ENCODE data around the gene DNAH11. TPM values are rescaled to one million over a fixed set of nuclear protein-coding genes. Genes with fewer than 3 reads are reported as not detected.

The DNAH11 gene
- 0.04 TPM in 1 of 2 replicates, not detected in the other for total RNA-seq (2011; cell fraction: chromatin; rRNA removed; ENCODE audit: low replicate concordance)
- not detected in 2 replicates for total RNA-seq (2011; cell fraction: nucleolus; rRNA removed)
- total RNA-seq (2011; cell fraction: nucleoplasm; rRNA removed), result not detected in 2 replicates
- total RNA-seq (2014; rRNA removed), result not detected in 2 replicates
- total RNA-seq (2014; rRNA removed; fragmentation: Illumina TruSeq; extraction: Trizol), result not detected in 2 replicates
- total RNA-seq (2015; rRNA removed; fragmentation: Illumina TruSeq; extraction: Trizol), result under 0.01 and 0.15 TPM in 2 replicates
- total RNA-seq (2021), result 0.02 TPM in 1 of 2 replicates, not detected in the other
- under 0.01 TPM in 1 of 2 replicates, not detected in the other for polyA plus RNA-seq (2011; rRNA removed)
- not detected in 2 replicates for polyA plus RNA-seq (2011; cell fraction: cytosol; rRNA removed)
- 0.01 TPM in 1 of 2 replicates, not detected in the other for polyA plus RNA-seq (2011; cell fraction: nucleus; rRNA removed)
- polyA plus RNA-seq (2012), result 0.21 TPM in 1 of 2 replicates, not detected in the other
- not detected in 2 replicates for polyA plus RNA-seq (2014; fragmentation: Illumina TruSeq; extraction: Trizol)
- polyA plus RNA-seq (2014; fragmentation: Nextera tagmentation; extraction: Ambion mirVana), result not detected
- polyA plus RNA-seq (2014; rRNA removed), result not detected in 2 replicates
- polyA minus RNA-seq (2011; rRNA and poly(A)+ RNA removed), result 0.04 TPM in 1 of 2 replicates, not detected in the other
- not detected in 2 replicates for polyA minus RNA-seq (2011; cell fraction: cytosol; rRNA and poly(A)+ RNA removed)
- not detected in 2 replicates for polyA minus RNA-seq (2011; cell fraction: nucleus; rRNA and poly(A)+ RNA removed)
- percentile 1 among the genes with signal in this experiment for Bru-seq, nascent RNA
- percentile 17 among the genes with signal in this experiment for BruChase-seq, experiment 1, labeled RNA remaining after a 2-hour chase
- percentile 12 among the genes with signal in this experiment for BruChase-seq, experiment 2, labeled RNA remaining after a 6-hour chase
- long read RNA-seq, experiment 1, result 0 reads
- long read RNA-seq, experiment 2, result 0 reads
- long read RNA-seq, experiment 3, result 0 reads

DNA sequence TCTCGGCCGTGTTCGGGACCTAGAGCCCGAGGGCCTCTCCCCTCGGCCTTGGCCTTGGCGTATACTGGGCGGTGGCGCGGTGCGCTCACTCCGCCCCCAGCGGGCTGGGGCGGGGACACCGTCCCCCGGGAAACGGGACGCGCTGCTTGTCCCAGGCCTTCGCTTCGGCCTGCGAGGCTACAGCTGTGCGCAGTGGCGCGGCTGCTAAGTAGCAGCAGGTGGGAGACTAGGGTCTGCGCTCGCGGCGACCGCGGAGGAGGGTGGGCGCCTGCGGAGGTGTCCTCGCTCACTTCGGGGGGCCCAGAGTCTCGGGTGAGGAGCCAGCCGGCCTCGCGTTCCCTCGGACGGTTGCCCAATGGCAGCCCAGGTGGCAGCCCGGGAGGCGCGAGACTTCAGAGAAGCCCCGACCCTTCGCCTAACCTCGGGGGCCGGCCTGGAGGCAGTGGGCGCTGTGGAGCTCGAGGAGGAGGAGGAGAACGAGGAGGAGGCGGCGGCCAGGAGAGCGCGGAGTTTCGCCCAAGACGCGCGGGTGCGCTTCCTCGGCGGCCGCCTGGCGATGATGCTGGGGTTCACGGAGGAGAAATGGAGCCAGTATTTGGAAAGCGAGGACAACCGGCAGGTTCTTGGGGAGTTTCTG lies at the start of gene DNAH11:
Gene DNAH11, plus strand, starts transcription at position 149 of the 637 bp plus-strand sequence. Its CDS starts 207 bp downstream, at position 356.
- TF ChIP-seq RFX1 (IDR thresholded peaks at IDR 0.05) (peak; percentile 50; the same call in 1 of the 2 replicates), MAFK (IDR thresholded peaks at IDR 0.05; ENCODE audit: low read length) (no peak), KLF16 (IDR thresholded peaks at IDR 0.05) (no peak), TFAP4 (CRISPR knock-in tag; IDR thresholded peaks at IDR 0.05; ENCODE audit: borderline replicate concordance) (peak; percentile 57), SMAD1 (IDR thresholded peaks at IDR 0.05; ENCODE audit: low read depth, low read length, partially characterized antibody) (no peak)
- in situ Hi-C loops (cut with MboI), result no loop called here
- Histone ChIP-seq H3K4me3 (peak within 1 kb of the TSS; percentile 6; the same call in 1 of the 2 replicates), H3K27ac (ENCODE audit: extremely low read depth, low read depth, low read length) (no peak within 1 kb of the TSS), H3K4me2 (ENCODE audit: insufficient read depth, low read length) (peak within 1 kb of the TSS; percentile 33), H3K9me3 (replicated peaks; ENCODE audit: control insufficient read depth, insufficient read depth, low read depth, low read length) (no peaks in the 10 kb centered on the region), H3K36me3 (ENCODE audit: control insufficient read depth, insufficient read depth, low read length) (no peaks in the 10 kb centered on the region), H3K9me1 (ENCODE audit: control insufficient read depth, insufficient read depth, low read length) (no peaks in the 10 kb centered on the region), H3K27me3 (ENCODE audit: control insufficient read depth in 2 of 2, insufficient read depth in 2 of 2, low read length in 2 of 2) (peaks cover 25 to 29% of the 10 kb centered on the region in 2 experiments), H3K4me1 (replicated peaks in 1 of 2; ENCODE audit: control insufficient read depth in 2 of 2, insufficient read depth in 2 of 2, low read length in 2 of 2) (peaks cover 0 to 11% of the 10 kb centered on the region in 2 experiments; a peak in 2 of 5 replicates), H3K9ac (ENCODE audit: insufficient read depth in 1 of 2, low read depth in 2 of 2, low read length in 2 of 2) (no peak within 1 kb of the TSS; a peak in 1 of 4 replicates), H4K20me1 (replicated peaks; ENCODE audit: control insufficient read depth, insufficient read depth, low read length) (no peaks in the 10 kb centered on the region), H2AFZ (ENCODE audit: low read depth, low read length) (0 out of 2 replicates have a peak within 1 kb of the TSS, but pooled peaks have one; percentile 23), H3K79me2 (ENCODE audit: control insufficient read depth, insufficient read depth, low read length) (no peaks in the 10 kb centered on the region)
- FAIRE-seq (no peak), DNase-seq (ENCODE audit: extremely low read depth in 1 of 4, low spot score in 3 of 4) (peak; percentile 23 to 45 (median 34)), ATAC-seq (peak; percentile 98)
- BruUV-seq (replicated peaks), result no TSS peak
- intact Hi-C loops (cut with micrococcal nuclease), result no loop called here
- WGBS (ENCODE audit: insufficient coverage, low coverage, missing lambda C conversion rate), result 7% methylated on average over 25 of the region's 66 CpGs
- ChIA-PET POLR2A (no interaction called here), CTCF (ENCODE audit: low intra/inter-chr PET ratio) (no interaction called here)

Measured in K562 (cell line).